HUES64 (cell line): ENCODE data around the gene CSH2.
"Not testable (repeated sequence)": the region's sequence is repeated elsewhere in the genome, so short reads cannot be mapped to it uniquely, and the experiment has no call there.

Source experiments
- H3K27ac ChIP-seq: 2 replicates; pipeline ENCODE4 v1.7.0; 2013; ENCODE audit warnings: low read depth, low read length, inconsistent platforms
- H3K27me3 ChIP-seq: 2 replicates; pipeline ENCODE4 v1.6.1; 2013; ENCODE audit warnings: mild to moderate bottlenecking, low read length; ENCODE audit not compliant: insufficient read depth
- H3K36me3 ChIP-seq: 2 replicates; pipeline ENCODE4 v1.6.1; 2013; ENCODE audit warnings: mild to moderate bottlenecking, low read length; ENCODE audit not compliant: insufficient read depth
- H3K4me1 ChIP-seq: 2 replicates; pipeline ENCODE4 v1.6.1; 2013; ENCODE audit warnings: mild to moderate bottlenecking, low read length, moderate library complexity; ENCODE audit not compliant: insufficient read depth
- H3K4me3 ChIP-seq: 2 replicates; pipeline ENCODE4 v1.5.1; 2013; ENCODE audit warnings: mild to moderate bottlenecking, low read length, moderate library complexity
- H3K9ac ChIP-seq: 2 replicates; pipeline ENCODE4 v1.6.1; 2013; ENCODE audit warnings: mild to moderate bottlenecking, low read depth, low read length
- H3K9me3 ChIP-seq: 2 replicates; pipeline ENCODE4 v1.6.1; 2013; ENCODE audit warnings: low read depth, low read length; ENCODE audit not compliant: insufficient read depth
- WGBS: fragments of 150-250, 120-280 bp; methylation state at CpG from one replicate; pipeline ENCODE4 v1.1.7; 2013; ENCODE audit warnings: missing lambda C conversion rate; 5-methylcytosine and 5-hydroxymethylcytosine counted together

CSH2 gene

GRCh38 chr17:63853260-63853659, 20.2 kb downstream of the CSH2 start:
- Histone ChIP-seq H3K27ac (no peak overlapping the region), H3K9ac (no peak overlapping the region), H3K36me3 (no peaks in the 10 kb centered on the region), H3K27me3 (peaks cover 18% of the 10 kb centered on the region), H3K4me1 (no peaks in the 10 kb centered on the region), H3K9me3 (0 out of 2 replicates have a peak, but pooled peaks cover 2% of the 10 kb centered on the region), H3K4me3 (no peak overlapping the region)
- WGBS = 87% methylated on average over 2 of the region's 2 CpGs

- no peak overlapping the region for H3K9ac ChIP-seq
- H3K36me3 ChIP-seq = no peaks in the 10 kb centered on the region
Measured at GRCh38 chr17:63850401-63850800, 23.1 kb downstream of the CSH2 start.

GRCh38 chr17:63848834-63849689, 24.4 kb downstream of the CSH2 start:
- no peaks in the 10 kb centered on the region for H3K4me1 ChIP-seq
- no peaks in the 10 kb centered on the region for H3K36me3 ChIP-seq
- H3K27me3 ChIP-seq = peaks cover 50% of the 10 kb centered on the region
- peak overlapping the region; percentile 76 for H3K9ac ChIP-seq
- 0 out of 2 replicates have a peak, but pooled peaks cover 3% of the 10 kb centered on the region for H3K9me3 ChIP-seq
- WGBS = 72% methylated on average over 82 of the region's 82 CpGs
- H3K27ac ChIP-seq = no peak overlapping the region
- H3K4me3 ChIP-seq = peak overlapping the region; percentile 36

More at GRCh38 chr17:63850401-63850800, 23.1 kb downstream of the CSH2 start:
- no peak overlapping the region for H3K4me3 ChIP-seq
- peaks cover 45% of the 10 kb centered on the region for H3K27me3 ChIP-seq
- H3K9me3 ChIP-seq = 0 out of 2 replicates have a peak, but pooled peaks cover 3% of the 10 kb centered on the region
- no peaks in the 10 kb centered on the region for H3K4me1 ChIP-seq
- WGBS = 94% methylated on average over 9 of the region's 9 CpGs
- H3K27ac ChIP-seq = no peak overlapping the region

- Histone ChIP-seq H3K27me3 (peaks cover 47% of the 10 kb centered on the region), H3K27ac (no peak overlapping the region), H3K9ac (no peak overlapping the region), H3K4me3 (no peak overlapping the region), H3K36me3 (no peaks in the 10 kb centered on the region), H3K9me3 (0 out of 2 replicates have a peak, but pooled peaks cover 3% of the 10 kb centered on the region), H3K4me1 (no peaks in the 10 kb centered on the region)
- 96% methylated on average over 3 of the region's 3 CpGs for WGBS
Measured at GRCh38 chr17:63847525-63848249, 25.8 kb downstream of the CSH2 start.

- Histone ChIP-seq H3K4me1 (peaks cover 6% of the 10 kb centered on the region), H3K27me3 (peaks cover 44% of the 10 kb centered on the region), H3K9me3 (0 out of 2 replicates have a peak, but pooled peaks cover 3% of the 10 kb centered on the region), H3K9ac (no peak overlapping the region), H3K27ac (no peak overlapping the region), H3K4me3 (no peak overlapping the region), H3K36me3 (no peaks in the 10 kb centered on the region)
- no CpG with 5 or more reads among the region's 1 CpG for WGBS
Measured at GRCh38 chr17:63845509-63845908, 28.0 kb downstream of the CSH2 start.

- no peaks in the 10 kb centered on the region for H3K36me3 ChIP-seq
- peak overlapping the region; percentile 85 for H3K4me3 ChIP-seq
- H3K4me1 ChIP-seq = peaks cover 11% of the 10 kb centered on the region
- no peak overlapping the region for H3K27ac ChIP-seq
- peaks cover 36% of the 10 kb centered on the region for H3K27me3 ChIP-seq
- WGBS = 93% methylated on average over 8 of the region's 9 CpGs
- H3K9me3 ChIP-seq = 0 out of 2 replicates have a peak, but pooled peaks cover 3% of the 10 kb centered on the region
- no peak overlapping the region for H3K9ac ChIP-seq
Measured at GRCh38 chr17:63843910-63844677, 29.4 kb downstream of the CSH2 start.

- H3K36me3 ChIP-seq, H3K9me3 ChIP-seq: not testable (repeated sequence)
- Histone ChIP-seq H3K27me3 (peaks cover 34% of the 10 kb centered on the region), H3K9ac (peak overlapping the region; percentile 59; the same call in 1 of the 2 replicates), H3K4me3 (peak overlapping the region; percentile 85), H3K4me1 (peaks cover 18% of the 10 kb centered on the region), H3K27ac (peak overlapping the region; percentile 70)
- WGBS = 57% methylated on average over 19 of the region's 19 CpGs
Measured at GRCh38 chr17:63843387-63843888, 30.0 kb downstream of the CSH2 start.

- under 1% methylated on average over 92 of the region's 92 CpGs for WGBS
- Histone ChIP-seq H3K27me3 (peaks cover 27% of the 10 kb centered on the region), H3K9me3 (no peaks in the 10 kb centered on the region), H3K27ac (peak within 1 kb of the TSS; percentile 70), H3K4me1 (peaks cover 21% of the 10 kb centered on the region), H3K9ac (peak within 1 kb of the TSS; percentile 81), H3K4me3 (peak within 1 kb of the TSS; percentile 85), H3K36me3 (no peaks in the 10 kb centered on the region)
Measured at GRCh38 chr17:63842540-63843386, 30.7 kb downstream of the CSH2 start, which contains the start of gene SMARCD2. TSS of gene SMARCD2 (minus strand) at chr17:63842685. CDS start at chr17:63842674, 11 bp downstream.

- WGBS = under 1% methylated on average over 36 of the region's 36 CpGs
- Histone ChIP-seq H3K9me3 (no peaks in the 10 kb centered on the region), H3K36me3 (no peaks in the 10 kb centered on the region), H3K27ac (peak overlapping the region; percentile 33), H3K27me3 (peaks cover 21% of the 10 kb centered on the region; the same call in 1 of the 2 replicates), H3K4me1 (peaks cover 21% of the 10 kb centered on the region), H3K4me3 (peak overlapping the region; percentile 85), H3K9ac (peak overlapping the region; percentile 81)
Measured at GRCh38 chr17:63842173-63842539, 31.3 kb downstream of the CSH2 start.
